ENCODE measurements around the gene HTR4.

DNA sequence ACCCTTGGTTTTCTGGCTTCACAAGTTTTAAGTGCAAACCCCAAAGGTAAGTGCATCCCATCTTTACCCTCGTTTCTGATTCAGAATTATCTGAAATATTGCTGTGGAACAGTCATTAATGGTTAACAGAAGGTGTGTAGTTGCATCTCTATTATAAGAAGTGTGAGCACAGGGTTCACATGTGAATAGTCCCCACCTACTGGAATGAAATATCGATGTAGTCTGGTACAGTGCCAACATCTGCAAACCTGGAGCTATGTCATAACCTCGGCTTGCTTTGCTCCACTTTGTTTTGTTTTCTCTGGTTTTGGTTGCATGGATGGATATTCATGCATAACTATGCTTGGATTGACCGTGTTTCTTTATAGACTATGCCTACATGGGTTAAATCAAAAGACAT lies 12.6 kb downstream of the HTR4 start:
- TF ChIP-seq CEBPB (IDR thresholded peaks at IDR 0.05; ENCODE audit: low read depth) (no peak), SIN3A (IDR thresholded peaks at IDR 0.05; ENCODE audit: low read depth) (no peak), POLR2A (IDR thresholded peaks at IDR 0.05; ENCODE audit: borderline replicate concordance, extremely low read depth, insufficient read depth, insufficient read length) (no peak), EZH2phosphoT487 (IDR thresholded peaks at IDR 0.05; ENCODE audit: borderline replicate concordance) (no peak)
- TF ChIP-seq, protein P1, sequence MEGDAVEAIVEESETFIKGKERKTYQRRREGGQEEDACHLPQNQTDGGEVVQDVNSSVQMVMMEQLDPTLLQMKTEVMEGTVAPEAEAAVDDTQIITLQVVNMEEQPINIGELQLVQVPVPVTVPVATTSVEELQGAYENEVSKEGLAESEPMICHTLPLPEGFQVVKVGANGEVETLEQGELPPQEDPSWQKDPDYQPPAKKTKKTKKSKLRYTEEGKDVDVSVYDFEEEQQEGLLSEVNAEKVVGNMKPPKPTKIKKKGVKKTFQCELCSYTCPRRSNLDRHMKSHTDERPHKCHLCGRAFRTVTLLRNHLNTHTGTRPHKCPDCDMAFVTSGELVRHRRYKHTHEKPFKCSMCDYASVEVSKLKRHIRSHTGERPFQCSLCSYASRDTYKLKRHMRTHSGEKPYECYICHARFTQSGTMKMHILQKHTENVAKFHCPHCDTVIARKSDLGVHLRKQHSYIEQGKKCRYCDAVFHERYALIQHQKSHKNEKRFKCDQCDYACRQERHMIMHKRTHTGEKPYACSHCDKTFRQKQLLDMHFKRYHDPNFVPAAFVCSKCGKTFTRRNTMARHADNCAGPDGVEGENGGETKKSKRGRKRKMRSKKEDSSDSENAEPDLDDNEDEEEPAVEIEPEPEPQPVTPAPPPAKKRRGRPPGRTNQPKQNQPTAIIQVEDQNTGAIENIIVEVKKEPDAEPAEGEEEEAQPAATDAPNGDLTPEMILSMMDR (IDR thresholded peaks at IDR 0.05 in 2 of 3, conservative IDR thresholded peaks at IDR 0.05 in 1 of 3; ENCODE audit: borderline replicate concordance in 1 of 3, insufficient read depth in 1 of 3, low read depth in 2 of 3, low read length in 2 of 3): no peak
